Omental fat pad (tissue), 4 donors: ENCODE results near the gene FOXO6. TPM values are rescaled to one million over a fixed set of nuclear protein-coding genes. Genes with fewer than 3 reads are reported as not detected.

Experiments
- ATAC-seq: fragments of 150-250 bp; one replicate; pipeline ENCODE4 v1.9.1; 2016; ENCODE audit warnings: mild to moderate bottlenecking, moderate library complexity; ENCODE audit not compliant: low FRiP score
- DNase-seq: peaks from one replicate; pipeline ENCODE4 v3.0.0-alpha.2; 2019; ENCODE audit warnings: low spot score
- total RNA-seq, 4 donors: library from RNA; depleted of rRNA; stranded (reverse); fragments of >200 nt; gene quantifications; one replicate each; pipeline ENCODE4 v1.1.0, GENCODE V29; 2016
- TF ChIP-seq, protein P1 (sequence below), 3 donors: fragments of 450-650 bp; IDR thresholded peaks; one replicate each; pipeline ENCODE4 v1.5.1; 2016 to 2017; ENCODE audit warnings: antibody characterized with exemption in 3 of 3, mild to moderate bottlenecking in 3 of 3, moderate library complexity in 2 of 3

FOXO6 gene
- total RNA-seq, 4 donors from 2014 or later: 0.12 to 0.93 (median 0.31) TPM; not detected in 1

DNA sequence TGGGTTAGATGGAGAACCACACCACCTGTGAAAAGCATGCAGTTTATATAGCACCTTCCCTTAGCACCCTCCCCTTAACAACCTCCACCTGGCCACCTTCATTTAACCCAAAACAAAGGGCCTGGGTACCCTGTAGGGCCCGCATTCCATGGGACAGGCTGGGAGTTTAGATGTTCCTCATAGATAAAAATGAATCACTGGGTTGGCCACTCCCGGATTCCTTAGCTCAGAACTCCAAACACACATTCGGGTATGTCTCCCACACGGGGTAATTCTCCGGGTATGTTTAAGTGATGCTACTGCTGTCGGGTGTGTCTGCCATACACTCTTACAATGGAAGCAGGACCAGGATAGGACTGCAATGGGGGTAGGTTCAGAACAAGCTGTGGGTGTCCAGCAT, 43.9 kb upstream of the FOXO6 start:
- DNase-seq (no peak), ATAC-seq (no peak)
- TF ChIP-seq, protein P1, sequence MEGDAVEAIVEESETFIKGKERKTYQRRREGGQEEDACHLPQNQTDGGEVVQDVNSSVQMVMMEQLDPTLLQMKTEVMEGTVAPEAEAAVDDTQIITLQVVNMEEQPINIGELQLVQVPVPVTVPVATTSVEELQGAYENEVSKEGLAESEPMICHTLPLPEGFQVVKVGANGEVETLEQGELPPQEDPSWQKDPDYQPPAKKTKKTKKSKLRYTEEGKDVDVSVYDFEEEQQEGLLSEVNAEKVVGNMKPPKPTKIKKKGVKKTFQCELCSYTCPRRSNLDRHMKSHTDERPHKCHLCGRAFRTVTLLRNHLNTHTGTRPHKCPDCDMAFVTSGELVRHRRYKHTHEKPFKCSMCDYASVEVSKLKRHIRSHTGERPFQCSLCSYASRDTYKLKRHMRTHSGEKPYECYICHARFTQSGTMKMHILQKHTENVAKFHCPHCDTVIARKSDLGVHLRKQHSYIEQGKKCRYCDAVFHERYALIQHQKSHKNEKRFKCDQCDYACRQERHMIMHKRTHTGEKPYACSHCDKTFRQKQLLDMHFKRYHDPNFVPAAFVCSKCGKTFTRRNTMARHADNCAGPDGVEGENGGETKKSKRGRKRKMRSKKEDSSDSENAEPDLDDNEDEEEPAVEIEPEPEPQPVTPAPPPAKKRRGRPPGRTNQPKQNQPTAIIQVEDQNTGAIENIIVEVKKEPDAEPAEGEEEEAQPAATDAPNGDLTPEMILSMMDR (IDR thresholded peaks at IDR 0.05): no peak

DNA sequence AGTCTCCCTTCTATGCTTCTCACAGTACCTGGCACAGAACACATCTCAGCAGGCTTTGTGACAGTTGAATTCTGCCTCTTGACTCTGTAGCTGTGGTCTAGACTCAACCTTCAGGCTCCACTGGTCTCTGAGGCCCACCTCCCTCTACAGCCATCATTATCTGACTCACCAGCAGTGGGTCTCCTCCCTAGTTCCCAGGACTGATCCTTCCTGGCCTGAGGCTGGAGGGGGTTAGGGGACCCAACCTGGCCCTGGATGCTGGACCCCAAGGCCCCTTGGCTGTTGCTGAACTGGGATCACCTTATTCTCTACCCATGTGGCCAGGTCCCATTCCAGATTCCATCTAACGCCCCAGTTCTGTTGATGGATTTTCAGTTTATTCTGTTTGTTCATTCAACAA, 43.1 kb upstream of the FOXO6 start:
- TF ChIP-seq, protein P1 (IDR thresholded peaks at IDR 0.05): no peak
- ATAC-seq (no peak), DNase-seq (no peak)

DNA sequence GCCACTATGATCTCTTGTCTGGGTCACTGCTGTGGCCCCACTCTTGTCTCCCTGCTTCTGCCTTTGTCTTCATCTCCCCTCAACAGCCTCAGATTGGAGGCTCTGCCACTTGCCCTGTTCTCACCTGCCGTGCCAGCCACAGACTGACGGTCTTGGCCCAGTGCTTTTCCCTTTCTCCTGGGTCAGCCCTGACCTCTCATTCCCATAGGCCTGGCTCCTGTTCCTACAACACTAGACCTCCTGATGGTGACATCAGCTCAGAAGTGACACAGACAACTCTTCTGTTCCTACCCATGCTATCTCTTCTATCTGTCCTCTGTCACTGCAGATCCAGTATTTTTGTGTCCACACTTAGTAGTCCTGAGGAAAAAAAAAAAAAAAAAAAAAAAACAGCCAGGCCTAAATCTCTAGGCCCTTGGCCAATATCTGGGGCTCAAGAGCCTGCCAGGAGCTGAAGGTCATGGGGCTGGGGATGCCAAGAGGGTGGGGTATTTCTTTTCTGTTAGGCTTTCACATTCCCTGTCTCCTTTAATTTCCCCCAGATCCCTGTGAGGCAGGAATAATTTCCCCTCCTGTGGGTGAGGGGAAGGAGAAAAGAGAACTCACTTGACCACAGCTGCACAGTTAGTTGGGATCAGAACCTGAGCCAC, 42.0 kb upstream of the FOXO6 start:
- ATAC-seq (no peak), DNase-seq (no peak)
- TF ChIP-seq, protein P1 (IDR thresholded peaks at IDR 0.05): no peak

DNA sequence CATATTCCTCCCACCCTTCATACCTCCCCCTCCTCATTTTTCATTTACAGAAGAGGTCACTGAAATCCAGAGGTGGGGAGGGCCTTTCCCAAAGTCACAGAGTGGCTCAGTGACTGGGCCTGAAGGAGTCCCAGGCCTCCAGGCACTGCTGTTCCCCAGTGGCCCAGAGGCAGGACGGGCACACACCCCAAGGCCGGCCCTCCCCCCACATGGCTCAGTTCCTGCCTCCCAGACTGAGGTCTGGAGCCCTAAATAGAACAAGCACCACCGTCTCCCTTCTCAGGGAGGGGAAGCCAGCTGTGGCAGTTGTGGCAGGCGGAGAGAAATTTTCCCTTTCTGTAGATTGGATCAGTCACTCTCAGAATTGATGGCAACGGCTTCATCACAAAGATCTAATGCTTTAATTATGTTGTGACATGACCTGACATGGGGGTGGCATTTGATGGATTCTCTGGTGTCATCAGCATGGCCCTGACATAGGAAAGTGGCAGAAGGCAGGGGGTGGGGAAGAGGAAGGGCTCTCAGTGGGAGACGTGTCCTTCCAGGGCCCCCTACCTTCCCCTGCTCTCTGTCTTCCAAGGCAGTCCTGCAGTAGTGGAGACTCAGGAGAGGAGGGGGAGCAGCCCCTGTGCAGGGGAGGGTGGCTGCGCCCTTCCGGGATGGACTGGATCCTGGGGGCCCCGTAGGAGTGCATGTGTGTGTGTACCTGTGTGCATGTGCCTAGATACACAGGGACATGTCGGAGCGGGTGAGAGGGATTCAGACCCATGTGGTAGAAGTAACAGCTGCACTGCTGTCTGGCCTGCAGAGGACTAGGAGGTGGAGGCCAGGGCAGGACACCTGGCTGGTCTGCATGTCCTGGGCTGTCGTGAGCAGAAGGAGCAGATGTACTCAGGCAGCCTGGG, 41.2 kb upstream of the FOXO6 start:
- DNase-seq (no peak), ATAC-seq (no peak)
- TF ChIP-seq, protein P1 (IDR thresholded peaks at IDR 0.05): no peak

DNA sequence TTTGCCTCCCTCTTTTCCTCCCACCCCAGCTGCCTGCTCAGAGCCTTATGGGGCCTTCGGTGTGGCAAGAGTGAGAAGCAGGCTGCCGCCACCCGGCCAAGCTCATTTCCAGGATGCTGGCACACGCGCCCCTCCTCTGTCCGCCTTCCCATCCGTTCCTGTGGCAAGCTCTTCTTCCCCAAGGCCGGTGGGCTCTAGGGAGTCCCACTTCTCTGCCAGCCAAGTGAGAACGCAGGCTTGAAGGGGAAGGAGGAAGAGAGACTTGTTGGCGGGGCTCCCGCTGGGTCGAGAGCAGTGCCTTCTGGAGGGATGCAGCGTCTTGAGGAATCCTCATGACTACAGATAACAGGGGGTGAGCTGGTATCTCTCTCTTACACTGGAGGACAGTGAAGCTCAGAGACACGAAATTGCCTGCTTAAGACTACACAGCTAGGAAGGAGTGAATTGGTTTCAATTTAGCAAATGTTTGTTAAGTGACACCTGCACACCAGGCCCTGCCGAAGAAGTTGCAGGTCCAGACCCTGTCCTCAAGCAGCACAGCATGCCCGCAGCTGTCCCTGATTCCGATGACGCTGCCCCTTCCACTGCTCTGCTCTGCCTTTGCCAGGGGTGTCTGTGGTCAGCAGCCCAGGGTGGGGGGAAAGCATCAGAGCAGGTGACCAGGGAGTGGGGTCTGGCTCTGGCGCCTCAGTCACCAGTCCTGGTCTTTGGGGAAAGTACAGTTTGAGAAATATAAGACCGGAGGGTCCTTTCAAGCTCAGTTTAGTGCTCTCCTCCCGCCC, 40.1 kb upstream of the FOXO6 start:
- no peak for ATAC-seq
- TF ChIP-seq, protein P1 (IDR thresholded peaks at IDR 0.05): no peak
- DNase-seq: no peak

DNA sequence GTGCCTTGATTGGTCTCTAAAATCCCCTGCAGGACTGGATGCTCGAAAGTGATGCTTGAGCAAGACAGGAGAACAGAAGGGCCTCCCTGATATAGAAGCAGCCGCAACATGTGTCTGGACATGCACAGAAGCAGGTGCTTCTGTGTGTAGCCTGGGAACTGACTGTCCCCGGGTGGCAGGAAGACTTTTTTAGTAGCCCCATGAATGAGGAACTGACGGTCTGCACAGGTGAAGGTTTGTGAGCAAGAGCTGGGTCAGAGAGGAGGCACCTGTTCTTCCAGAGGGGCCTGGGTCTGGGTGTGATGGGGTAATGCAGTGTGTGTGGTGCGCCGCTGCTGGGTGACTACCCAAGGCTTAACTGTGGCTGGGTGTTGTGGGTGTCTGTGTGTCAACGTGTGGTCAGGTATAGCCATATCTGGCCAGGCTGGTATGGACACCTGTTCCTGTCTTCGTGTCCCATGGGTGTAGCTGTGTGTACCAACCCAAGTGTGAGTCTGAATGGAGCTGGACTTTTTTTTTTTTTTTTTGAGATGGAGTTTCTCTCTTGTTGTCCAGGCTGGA, 39.1 kb upstream of the FOXO6 start:
- DNase-seq (no peak), ATAC-seq (no peak)
- TF ChIP-seq, protein P1 (IDR thresholded peaks at IDR 0.05): no peak
